Small intestine (tissue), 7 donors: ENCODE data around the gene MYO3B. TPM values are rescaled to one million over a fixed set of nuclear protein-coding genes. Genes with fewer than 3 reads are reported as not detected.

Experiments
- DNase-seq, 2 donors: peaks; one replicate each; pipeline versions ENCODE4 v3.0.0 to v3.0.0-alpha.2; 2013
- FAIRE-seq: peaks from 2 replicates; lab custom pipeline; 2012; peaks lifted over from hg19 to GRCh38; lab: Jason Lieb, UNC
- H3K27ac ChIP-seq, 3 donors: one replicate each; pipeline ENCODE4 v1.5.1; 2013; ENCODE audit warnings: low read length in 2 of 3, mild to moderate bottlenecking in 2 of 3, control low read depth in 1 of 3, inconsistent platforms in 1 of 3, low read depth in 1 of 3, moderate library complexity in 1 of 3
- H3K27me3 ChIP-seq, 3 donors: one replicate each; pipeline ENCODE4 v1.6.1; 2013; ENCODE audit warnings: low read length in 3 of 3, inconsistent platforms in 1 of 3; ENCODE audit not compliant: control insufficient read depth in 3 of 3, insufficient read depth in 3 of 3
- H3K36me3 ChIP-seq, 3 donors: one replicate each; pipeline ENCODE4 v1.6.1; 2013; ENCODE audit warnings: low read length in 3 of 3, inconsistent platforms in 1 of 3, low read depth in 1 of 3, mild to moderate bottlenecking in 1 of 3, moderate library complexity in 1 of 3; ENCODE audit not compliant: control insufficient read depth in 3 of 3, insufficient read depth in 2 of 3
- H3K4me1 ChIP-seq, 3 donors: one replicate each; pipeline ENCODE4 v1.6.1; 2013; ENCODE audit warnings: low read length in 2 of 3, inconsistent platforms in 1 of 3, low read depth in 1 of 3, mild to moderate bottlenecking in 1 of 3, moderate library complexity in 1 of 3; ENCODE audit not compliant: control insufficient read depth in 3 of 3, insufficient read depth in 2 of 3
- H3K4me3 ChIP-seq, 3 donors: one replicate each; pipeline ENCODE4 v1.5.1; 2013; ENCODE audit warnings: low read length in 3 of 3, control low read depth in 1 of 3, inconsistent platforms in 1 of 3, low read depth in 1 of 3, mild to moderate bottlenecking in 1 of 3, moderate library complexity in 1 of 3
- H3K9me3 ChIP-seq, 2 donors: one replicate each; pipeline ENCODE4 v1.6.1; 2013; ENCODE audit warnings: low read depth in 1 of 2, low read length in 1 of 2; ENCODE audit not compliant: control insufficient read depth in 2 of 2, insufficient read depth in 1 of 2
- WGBS, 3 donors: extraction: QIAGEN DNeasy Blood & Tissue Kit; methylation state at CpG; one replicate each; pipeline ENCODE4 v1.1.7; 2013; 5-methylcytosine and 5-hydroxymethylcytosine counted together
- polyA plus RNA-seq, 4 donors: library from polyadenylated mRNA; stranded (reverse) in 3 of 4; unstranded in 1 of 4; fragments of 200-250 nt in 3 of 4; fragments of 120-200 nt in 1 of 4; gene quantifications; one replicate each; pipeline versions ENCODE4 v1.2.1 to v1.2.3, GENCODE V29; 2013
- donor health status: healthy with polysubstance abuse.
- donor health status: control.
- donor health status: control.
- donor health status: Bipolar disorder and iron deficiency.
- donor health status: healthy.

The MYO3B gene
- polyA plus RNA-seq, 4 donors, result 0.03 to 0.81 TPM; not detected in 2

- Histone ChIP-seq H3K4me1 (no peaks in the 10 kb centered on the region), H3K27me3 (no peaks in the 10 kb centered on the region), H3K9me3 (no peaks in the 10 kb centered on the region), H3K36me3 (no peaks in the 10 kb centered on the region), H3K4me3 (no peak overlapping the region), H3K27ac (no peak overlapping the region)
- WGBS, 3 donors, result 76 to 94% (median 88%) methylated on average over 4 of the region's 4 CpGs
- DNase-seq, result no peak
- no peak for FAIRE-seq
These were observed 39.9 kb downstream of the MYO3B start for GRCh38 chr2:170217778-170218251.

DNA sequence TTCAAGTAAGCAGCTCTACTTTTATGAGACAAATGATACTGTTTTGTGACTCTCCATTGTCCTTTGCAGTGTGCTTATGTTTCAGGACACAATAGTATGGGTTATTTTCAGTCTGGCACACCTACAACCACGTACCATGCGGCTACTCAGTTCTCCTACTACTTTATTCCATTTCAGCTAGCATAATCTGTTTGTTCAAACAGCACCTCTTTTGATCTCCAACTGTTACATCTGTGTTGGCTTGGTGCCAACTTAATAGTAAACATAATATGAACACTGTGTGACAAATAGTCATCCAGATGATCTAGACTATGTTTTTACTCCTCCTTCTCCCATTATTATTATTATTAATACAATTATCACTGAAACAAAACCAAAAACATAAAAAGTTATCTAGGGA is 40.5 kb downstream of the MYO3B start:
- FAIRE-seq (no peak), DNase-seq (no peak)
- Histone ChIP-seq H3K36me3 (no peaks in the 10 kb centered on the region), H3K27ac (no peak overlapping the region), H3K9me3 (no peaks in the 10 kb centered on the region), H3K4me1 (no peaks in the 10 kb centered on the region), H3K4me3 (no peak overlapping the region), H3K27me3 (no peaks in the 10 kb centered on the region)
- 14 to 65% (median 33%) methylated on average over 2 of the region's 2 CpGs for WGBS, 3 donors

- Histone ChIP-seq H3K36me3 (no peaks in the 10 kb centered on the region), H3K4me3 (no peak overlapping the region), H3K27me3 (no peaks in the 10 kb centered on the region), H3K4me1 (no peaks in the 10 kb centered on the region), H3K9me3 (no peaks in the 10 kb centered on the region), H3K27ac (no peak overlapping the region)
- FAIRE-seq (no peak), DNase-seq (no peak)
- 69 to 78% (median 76%) methylated on average over 1 of the region's 1 CpG for WGBS, 3 donors
These were observed 41.0 kb downstream of the MYO3B start for GRCh38 chr2:170218931-170219330.

GRCh38 chr2:170221317-170222288 is 43.7 kb downstream of the MYO3B start:
- Histone ChIP-seq H3K4me1 (no peaks in the 10 kb centered on the region), H3K27me3 (no peaks in the 10 kb centered on the region), H3K9me3 (no peaks in the 10 kb centered on the region), H3K4me3 (no peak overlapping the region), H3K36me3 (no peaks in the 10 kb centered on the region), H3K27ac (no peak overlapping the region)
- DNase-seq (no peak), FAIRE-seq (no peak)
- WGBS, 3 donors, result 39 to 48% (median 48%) methylated on average over 6 of the region's 6 CpGs

DNA sequence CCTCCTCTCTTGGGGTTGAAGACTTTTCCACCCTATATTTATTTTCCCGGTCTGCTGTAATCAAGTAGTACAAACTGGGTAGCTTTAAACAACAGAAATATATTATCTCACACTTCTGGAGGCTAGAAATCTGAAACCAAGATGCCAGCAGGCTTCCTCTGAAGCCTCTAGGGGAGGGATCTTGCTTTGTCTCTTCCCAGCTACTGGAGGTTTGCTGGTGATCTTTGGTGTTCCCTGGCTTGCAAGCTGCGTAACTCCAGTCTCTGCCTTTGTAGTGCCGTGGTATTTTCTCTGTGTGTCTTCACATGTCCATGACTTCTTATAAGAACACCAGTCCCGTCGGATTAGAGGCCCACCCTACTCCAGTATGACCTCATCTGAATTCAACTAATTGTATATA is 44.4 kb downstream of the MYO3B start:
- no peak for DNase-seq
- no peaks in the 10 kb centered on the region for H3K36me3 ChIP-seq
- H3K4me3 ChIP-seq, result no peak overlapping the region
- H3K27me3 ChIP-seq, result no peaks in the 10 kb centered on the region
- 70 to 82% (median 75%) methylated on average over 5 of the region's 5 CpGs for WGBS, 3 donors
- H3K9me3 ChIP-seq, result no peaks in the 10 kb centered on the region
- H3K4me1 ChIP-seq, result no peaks in the 10 kb centered on the region
- FAIRE-seq, result no peak
- no peak overlapping the region for H3K27ac ChIP-seq

GRCh38 chr2:170222842-170223241 is 44.9 kb downstream of the MYO3B start:
- 56 to 85% (median 77%) methylated on average over 2 of the region's 2 CpGs for WGBS, 3 donors
- H3K27me3 ChIP-seq, result no peaks in the 10 kb centered on the region
- H3K4me3 ChIP-seq, result no peak overlapping the region
- no peak overlapping the region for H3K27ac ChIP-seq
- no peak for FAIRE-seq
- H3K36me3 ChIP-seq, result no peaks in the 10 kb centered on the region
- no peaks in the 10 kb centered on the region for H3K4me1 ChIP-seq
- DNase-seq, result no peak
- H3K9me3 ChIP-seq, result no peaks in the 10 kb centered on the region

GRCh38 chr2:170224692-170225294 is 46.8 kb downstream of the MYO3B start:
- Histone ChIP-seq H3K9me3 (no peaks in the 10 kb centered on the region), H3K27ac (no peak overlapping the region), H3K4me1 (no peaks in the 10 kb centered on the region), H3K4me3 (no peak overlapping the region), H3K36me3 (no peaks in the 10 kb centered on the region), H3K27me3 (no peaks in the 10 kb centered on the region)
- FAIRE-seq, result no peak
- DNase-seq, result no peak
- 58 to 75% (median 73%) methylated on average over 7 of the region's 7 CpGs for WGBS, 3 donors

GRCh38 chr2:170226216-170226615 is 48.3 kb downstream of the MYO3B start:
- Histone ChIP-seq H3K9me3 (no peaks in the 10 kb centered on the region), H3K36me3 (no peaks in the 10 kb centered on the region), H3K4me1 (no peaks in the 10 kb centered on the region), H3K27ac (no peak overlapping the region), H3K4me3 (no peak overlapping the region), H3K27me3 (no peaks in the 10 kb centered on the region)
- 79 to 86% (median 81%) methylated on average over 4 of the region's 4 CpGs for WGBS, 3 donors
- FAIRE-seq (no peak), DNase-seq (no peak)
